Measurements from ENCODE around the gene SEC14L3. TPM values are rescaled to one million over a fixed set of nuclear protein-coding genes. Genes with fewer than 3 reads are reported as not detected.

The SEC14L3 gene
- total RNA-seq, 1 experiment from 2014 or later = not detected

GRCh38 chr22:30474683-30475424 is 3.0 kb upstream of the SEC14L3 start:
- TF ChIP-seq CTCF (IDR thresholded peaks at IDR 0.05; ENCODE audit: insufficient read depth in 1 of 2, low read depth in 1 of 2, low read length in 1 of 2, severe bottlenecking in 1 of 2, unreplicated experiment in 1 of 2) = no peak
- Mint-ChIP-seq H3K27me3 (ENCODE audit: insufficient read depth, unreplicated experiment) (peaks cover 8% of the 10 kb centered on the region), H3K4me1 (ENCODE audit: low read depth, unreplicated experiment) (no peaks in the 10 kb centered on the region), H3K9me3 (ENCODE audit: unreplicated experiment) (no peaks in the 10 kb centered on the region), H3K36me3 (ENCODE audit: insufficient read depth, unreplicated experiment) (no peaks in the 10 kb centered on the region), H3K4me3 (ENCODE audit: unreplicated experiment) (no peak overlapping the region), H3K27ac (ENCODE audit: unreplicated experiment) (no peak overlapping the region)
- intact Hi-C loops (cut with micrococcal nuclease; ENCODE audit: unreplicated experiment) = no loop called here
- H3K4me3 ChIP-seq (ENCODE audit: low read depth, low read length) = no peak overlapping the region
- no TSS peak for BruUV-seq (replicated peaks)
- CTCF ChIA-PET = interaction anchor here (1.8 kb wide), 1 partner anchor 16 kb away, joined by 5 read pairs; no protein-coding TSS in a partner anchor
- peak in 1 of 2 experiments; percentile 10 for DNase-seq
- H3K9me3 ChIP-seq = no peaks in the 10 kb centered on the region
- no peaks in the 10 kb centered on the region for H3K4me1 ChIP-seq
- POLR2A ChIA-PET = no interaction called here
- no peaks in the 10 kb centered on the region for H3K27me3 ChIP-seq (replicated peaks; ENCODE audit: control insufficient read depth, insufficient read depth, low read length)
- no peaks in the 10 kb centered on the region for H3K36me3 ChIP-seq (ENCODE audit: control insufficient read depth, insufficient read depth, low read length)

- CTCF ChIA-PET = interaction anchor here (1.8 kb wide), 1 partner anchor 16 kb away, joined by 5 read pairs; no protein-coding TSS in a partner anchor
- Histone ChIP-seq H3K4me3 (ENCODE audit: low read depth, low read length) (no peak overlapping the region), H3K9me3 (no peaks in the 10 kb centered on the region), H3K4me1 (no peaks in the 10 kb centered on the region), H3K27me3 (replicated peaks; ENCODE audit: control insufficient read depth, insufficient read depth, low read length) (no peaks in the 10 kb centered on the region), H3K36me3 (ENCODE audit: control insufficient read depth, insufficient read depth, low read length) (no peaks in the 10 kb centered on the region)
- TF ChIP-seq CTCF (IDR thresholded peaks at IDR 0.05; ENCODE audit: insufficient read depth in 1 of 2, low read depth in 1 of 2, low read length in 1 of 2, severe bottlenecking in 1 of 2, unreplicated experiment in 1 of 2) = no peak
- no TSS peak for BruUV-seq (replicated peaks)
- H3K4me1 Mint-ChIP-seq (ENCODE audit: low read depth, unreplicated experiment) = no peaks in the 10 kb centered on the region
- H3K36me3 Mint-ChIP-seq (ENCODE audit: insufficient read depth, unreplicated experiment) = no peaks in the 10 kb centered on the region
- intact Hi-C loops (cut with micrococcal nuclease; ENCODE audit: unreplicated experiment) = no loop called here
- no peak overlapping the region for H3K27ac Mint-ChIP-seq (ENCODE audit: unreplicated experiment)
- peaks cover 10% of the 10 kb centered on the region for H3K27me3 Mint-ChIP-seq (ENCODE audit: insufficient read depth, unreplicated experiment)
- no peak for DNase-seq
- POLR2A ChIA-PET = no interaction called here
- H3K4me3 Mint-ChIP-seq (ENCODE audit: unreplicated experiment) = no peak overlapping the region
- no peaks in the 10 kb centered on the region for H3K9me3 Mint-ChIP-seq (ENCODE audit: unreplicated experiment)
Observed at GRCh38 chr22:30474121-30474520, 2.3 kb upstream of the SEC14L3 start.

GRCh38 chr22:30472994-30473720 is 1.3 kb upstream of the SEC14L3 start:
- Mint-ChIP-seq H3K36me3 (ENCODE audit: insufficient read depth, unreplicated experiment) (no peaks in the 10 kb centered on the region), H3K4me3 (ENCODE audit: unreplicated experiment) (no peak overlapping the region), H3K27me3 (ENCODE audit: insufficient read depth, unreplicated experiment) (peaks cover 10% of the 10 kb centered on the region), H3K9me3 (ENCODE audit: unreplicated experiment) (no peaks in the 10 kb centered on the region), H3K4me1 (ENCODE audit: low read depth, unreplicated experiment) (no peaks in the 10 kb centered on the region), H3K27ac (ENCODE audit: unreplicated experiment) (no peak overlapping the region)
- Histone ChIP-seq H3K36me3 (ENCODE audit: control insufficient read depth, insufficient read depth, low read length) (no peaks in the 10 kb centered on the region), H3K9me3 (no peaks in the 10 kb centered on the region), H3K4me3 (ENCODE audit: low read depth, low read length) (no peak overlapping the region), H3K4me1 (no peaks in the 10 kb centered on the region), H3K27me3 (replicated peaks; ENCODE audit: control insufficient read depth, insufficient read depth, low read length) (no peaks in the 10 kb centered on the region)
- no TSS peak for BruUV-seq (replicated peaks)
- TF ChIP-seq CTCF (IDR thresholded peaks at IDR 0.05; ENCODE audit: insufficient read depth in 1 of 2, low read depth in 1 of 2, low read length in 1 of 2, severe bottlenecking in 1 of 2, unreplicated experiment in 1 of 2) = no peak
- POLR2A ChIA-PET = no interaction called here
- intact Hi-C loops (cut with micrococcal nuclease; ENCODE audit: unreplicated experiment) = no loop called here
- CTCF ChIA-PET = interaction anchor here (0.7 kb wide), 1 partner anchor 41 kb away, joined by 3 read pairs; no protein-coding TSS in a partner anchor
- no peak for DNase-seq
